ENCODE results near the gene PDE3B.
"Not testable (repeated sequence)": the region's sequence is repeated elsewhere in the genome, so short reads cannot be mapped to it uniquely, and the experiment has no call there.

Gene PDE3B

DNA sequence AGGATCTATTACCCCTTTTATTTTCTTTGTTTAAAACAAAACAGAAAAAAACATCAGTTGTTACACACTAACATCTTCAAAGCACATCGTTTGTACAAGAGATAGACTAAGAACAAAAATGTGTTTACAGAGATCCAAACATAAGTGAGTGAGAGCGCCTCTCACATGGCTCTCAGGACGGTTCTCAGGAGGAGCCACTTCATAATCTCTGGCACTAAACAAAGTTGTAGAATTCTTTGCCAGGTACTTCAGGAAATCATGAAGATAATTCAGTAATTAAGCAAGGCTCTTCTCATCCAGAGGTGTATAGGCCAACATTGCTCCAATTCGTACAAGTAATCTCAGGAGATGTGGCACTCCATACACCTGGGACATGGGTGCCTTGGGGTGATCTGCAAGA lies 29.8 kb downstream of the PDE3B start:
- no peak for DNase-seq
- intact Hi-C loops (cut with DNase I): no loop called here

DNA sequence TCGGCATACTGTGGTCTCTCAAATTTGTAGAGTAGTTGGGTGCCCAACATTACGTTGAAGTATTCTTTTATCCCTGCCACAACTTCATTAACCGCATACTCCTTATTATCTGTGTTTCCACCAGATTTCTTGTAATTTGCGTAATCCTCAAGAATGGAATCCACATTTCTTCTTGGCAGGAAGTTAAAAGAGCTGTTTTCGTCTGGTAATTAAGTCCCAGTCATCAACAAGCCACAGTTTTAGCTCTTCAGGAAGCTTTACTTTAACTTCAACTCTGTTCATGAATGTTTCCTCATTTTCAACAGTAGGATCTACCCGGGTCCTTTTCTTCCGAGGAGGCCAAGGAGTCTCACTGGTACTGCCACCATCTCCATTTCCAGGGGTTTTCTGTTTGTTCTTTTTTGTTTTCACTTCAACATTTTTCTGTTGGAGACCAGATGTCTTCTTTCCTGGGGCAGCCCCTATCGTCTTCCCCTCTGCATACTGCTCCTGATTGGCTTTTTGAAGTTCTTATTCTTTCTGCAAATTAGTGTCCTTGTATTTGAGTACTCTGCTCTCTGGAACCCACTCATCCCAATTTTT lies 30.3 kb downstream of the PDE3B start:
- intact Hi-C loops (cut with DNase I): no loop called here
- no peak for DNase-seq

DNA sequence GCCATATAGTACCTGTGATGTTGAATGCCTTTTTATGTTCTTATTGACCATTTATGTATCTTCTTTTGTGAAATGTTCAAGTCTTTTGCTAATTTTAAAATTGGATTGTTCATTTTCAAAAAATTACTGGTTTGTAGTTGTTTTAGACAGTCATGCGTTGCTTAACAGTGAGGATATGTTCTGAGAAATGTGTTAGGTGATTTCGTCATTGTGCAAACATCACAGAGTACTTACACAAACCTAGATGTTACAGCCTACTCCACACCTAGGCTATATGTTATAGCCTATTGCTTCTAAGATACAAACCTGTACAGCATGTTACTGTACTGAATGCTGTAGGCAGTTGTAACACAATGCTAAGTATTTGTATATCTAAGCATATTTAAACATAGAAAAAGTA lies 32.5 kb downstream of the PDE3B start:
- intact Hi-C loops (cut with DNase I): no loop called here
- DNase-seq: no peak

DNA sequence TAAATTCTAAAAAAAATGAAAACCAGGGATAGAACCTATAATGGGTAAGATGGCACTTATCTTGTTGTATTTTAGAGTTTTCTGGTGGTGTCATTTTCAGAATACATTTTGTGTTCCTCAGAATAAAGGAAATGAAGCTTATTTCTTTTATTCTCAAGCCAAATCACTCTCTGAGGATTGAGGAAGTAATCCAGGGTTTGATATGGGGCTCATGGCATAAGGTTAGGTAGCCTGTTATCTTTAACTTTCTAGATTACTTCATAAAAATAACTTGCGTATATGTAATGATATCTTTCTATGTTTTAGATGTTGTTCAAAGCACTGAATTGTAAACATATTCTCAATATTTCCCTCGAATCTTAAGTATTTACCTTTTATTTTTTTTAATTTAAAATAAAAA lies 33.5 kb downstream of the PDE3B start:
- DNase-seq: no peak
- intact Hi-C loops (cut with DNase I): no loop called here

DNA sequence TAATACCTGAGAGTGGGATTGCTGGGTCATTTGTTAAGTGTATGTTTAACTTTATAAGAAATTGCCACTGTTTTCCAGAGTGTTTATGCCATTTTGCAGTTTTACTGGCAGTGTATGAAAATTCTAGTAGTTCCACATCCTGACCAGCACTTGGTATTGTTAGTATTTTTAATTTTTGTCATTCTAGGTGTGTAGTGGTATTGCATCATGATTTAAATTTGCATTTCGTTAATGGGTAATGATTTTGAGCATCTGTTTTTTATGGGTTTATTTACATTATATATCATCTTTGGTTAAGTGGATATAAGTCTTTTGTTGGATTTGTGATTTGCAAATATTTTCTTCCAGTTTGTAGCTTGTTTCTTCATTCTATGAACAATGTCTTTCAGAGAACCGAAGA lies 34.7 kb downstream of the PDE3B start:
- intact Hi-C loops (cut with DNase I): no loop called here
- DNase-seq: no peak

DNA sequence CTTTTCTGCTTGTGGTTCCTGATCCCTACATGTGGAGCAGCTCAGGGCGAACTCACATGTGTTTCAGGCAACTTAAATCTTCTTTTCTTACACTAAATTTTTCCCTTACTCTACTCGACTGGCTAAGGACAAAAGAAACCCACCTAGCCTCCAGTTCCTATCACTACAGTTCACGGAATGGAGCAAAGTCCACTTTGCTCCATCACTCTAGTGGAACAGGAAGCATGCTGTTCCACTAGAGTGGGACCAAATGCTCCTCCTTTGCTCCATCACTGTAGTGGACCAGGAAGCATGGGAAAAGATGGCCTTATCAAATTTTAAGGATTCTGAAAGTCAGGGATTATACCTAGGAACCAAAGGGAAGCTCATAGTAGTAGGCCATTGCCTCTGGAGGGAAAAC lies 36.1 kb downstream of the PDE3B start:
- DNase-seq: no peak
- intact Hi-C loops (cut with DNase I): no loop called here

DNA sequence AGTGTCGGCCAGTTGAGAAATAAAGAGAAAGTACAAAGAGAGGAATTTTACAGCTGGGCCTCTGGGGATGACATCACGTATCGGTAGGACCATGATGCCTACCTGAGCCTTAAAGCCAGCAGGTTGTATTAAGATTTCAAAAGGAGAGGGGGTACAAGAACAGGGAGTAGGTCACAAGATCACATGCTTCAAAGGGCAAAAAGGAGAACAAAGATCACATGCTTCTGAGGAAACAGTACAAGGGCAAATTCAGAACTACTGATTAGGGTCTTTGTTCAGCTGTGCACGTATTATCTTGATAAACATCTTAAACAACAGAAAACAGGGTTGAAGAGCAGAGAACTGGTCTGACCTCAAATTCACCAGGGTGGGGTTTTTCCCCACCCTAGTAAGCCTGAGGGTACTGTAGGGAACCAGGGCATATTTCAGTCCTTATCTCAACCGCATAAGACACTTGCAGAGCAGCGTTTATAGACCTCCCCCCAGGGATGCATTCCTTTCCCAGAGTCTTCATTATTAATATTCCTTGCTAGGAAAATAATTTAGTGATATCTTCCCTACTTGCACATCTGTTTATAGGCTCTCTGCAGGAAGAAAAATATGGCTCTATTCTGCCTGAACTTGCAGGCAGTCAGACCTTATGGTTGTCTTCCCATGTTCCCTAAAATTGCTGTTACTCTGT lies 40.8 kb downstream of the PDE3B start:
- intact Hi-C loops (cut with DNase I); DNase-seq: not testable (repeated sequence)

DNA sequence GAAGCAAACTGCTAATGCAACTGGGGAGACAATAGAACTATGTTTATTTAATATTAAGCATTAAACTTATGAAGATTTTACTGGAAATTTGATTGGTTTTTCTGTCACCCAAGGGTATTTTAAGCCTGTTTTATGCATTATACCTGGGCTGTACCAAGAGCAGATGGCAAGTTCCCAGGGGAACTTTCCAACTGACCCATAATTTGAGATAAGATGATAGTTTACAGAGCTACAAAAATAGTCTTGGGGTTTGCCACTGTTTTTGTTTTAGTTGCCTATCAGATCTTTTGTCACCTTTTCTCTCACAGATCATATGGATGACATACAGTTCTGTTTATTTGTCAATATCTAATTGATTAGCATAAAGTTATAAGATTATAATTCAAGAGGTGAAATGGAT lies 43.9 kb downstream of the PDE3B start:
- DNase-seq: no peak
- intact Hi-C loops (cut with DNase I): no loop called here

DNA sequence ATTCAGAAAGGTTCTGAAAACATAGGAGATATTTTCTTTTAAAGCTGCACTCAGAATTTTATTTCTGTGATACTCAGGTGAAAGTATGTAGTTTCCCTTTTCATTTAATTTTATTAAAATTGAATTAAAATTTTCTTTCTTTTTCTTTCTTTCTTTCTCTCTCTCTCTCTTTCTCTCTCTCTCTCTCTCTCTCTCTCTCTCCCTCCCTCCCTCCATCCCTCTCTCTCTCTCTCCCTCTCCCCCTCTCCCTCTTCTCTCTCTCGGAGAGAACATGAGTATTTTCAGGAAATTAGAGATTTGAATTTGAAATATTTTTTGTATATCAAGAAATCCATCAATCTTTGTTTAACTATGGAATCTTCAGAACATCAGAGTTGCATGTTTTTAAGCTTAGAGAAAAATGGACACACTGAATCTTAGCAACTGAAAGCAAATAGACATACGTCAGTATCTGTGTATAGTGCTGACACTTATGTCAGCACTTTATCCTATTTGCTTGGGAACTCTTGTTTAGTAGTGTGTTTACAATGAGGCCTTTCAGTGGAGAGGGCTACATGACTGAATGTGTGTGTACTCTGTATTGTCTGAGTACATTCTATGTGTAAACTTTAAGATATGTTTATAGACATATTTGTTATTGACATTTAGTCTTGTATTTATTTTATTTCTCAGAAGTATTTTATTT lies 44.5 kb downstream of the PDE3B start:
- intact Hi-C loops (cut with DNase I): no loop called here
- no peak for DNase-seq

DNA sequence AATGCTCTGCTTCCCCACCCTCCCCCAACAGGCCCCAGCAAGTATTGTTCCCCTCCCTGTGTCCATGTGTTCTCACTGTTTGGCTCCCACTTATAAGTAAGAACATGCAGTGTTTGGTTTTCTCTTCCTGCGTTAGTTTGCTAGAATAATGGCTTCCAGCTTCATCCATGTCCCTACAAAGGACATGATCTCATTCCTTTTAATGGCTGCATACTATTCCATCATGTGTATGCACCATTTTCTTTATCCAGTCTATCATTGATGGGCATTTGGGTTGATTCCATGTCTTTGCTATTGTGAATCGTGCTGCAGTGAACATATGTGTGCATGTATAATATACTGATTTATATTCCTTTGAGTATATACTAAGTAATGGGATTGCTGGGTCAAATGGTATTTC lies 52.1 kb downstream of the PDE3B start:
- intact Hi-C loops (cut with DNase I): not testable (repeated sequence)

DNA sequence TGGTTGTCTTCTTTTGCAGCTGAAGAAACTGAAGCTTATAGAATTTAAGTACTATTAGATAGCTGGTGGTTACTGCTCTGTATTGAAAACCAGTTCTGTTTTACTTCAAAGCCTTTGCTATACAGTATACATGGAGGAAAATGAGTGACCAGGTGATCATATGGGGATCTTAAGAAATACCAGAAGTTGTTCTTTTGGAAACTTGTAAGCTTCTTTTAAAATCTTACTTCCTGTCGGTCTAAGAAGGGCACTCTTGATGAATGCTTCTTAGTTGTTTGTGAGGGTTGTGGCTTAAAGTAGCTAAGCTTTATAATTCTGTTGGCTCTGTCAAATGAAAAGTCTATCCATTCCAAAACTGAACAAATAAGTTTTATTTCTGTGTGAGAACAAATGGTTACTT lies 55.2 kb downstream of the PDE3B start:
- intact Hi-C loops (cut with DNase I): no loop called here
- no peak for DNase-seq

More for the DNA sequence above, 52.1 kb downstream of the PDE3B start:
- not testable (repeated sequence) for DNase-seq

DNA sequence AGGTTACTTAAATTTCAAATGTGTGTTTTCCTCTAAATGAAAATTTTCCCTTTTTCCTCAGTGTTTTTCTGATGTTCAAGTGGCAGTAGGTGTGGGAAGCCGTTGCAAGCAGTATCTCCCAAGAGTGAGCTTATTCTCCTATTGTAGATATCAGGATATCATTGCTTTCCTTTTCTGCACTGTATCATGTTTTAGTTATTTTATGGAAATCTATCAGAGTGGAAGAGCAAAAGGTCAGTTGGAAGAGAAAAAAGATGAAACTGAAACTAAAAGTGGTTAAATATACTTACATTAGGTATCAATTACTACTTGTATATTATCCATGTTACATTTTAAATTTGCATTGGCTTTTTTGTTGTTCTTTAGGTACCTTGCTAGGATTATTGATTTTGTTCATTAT lies 57.0 kb downstream of the PDE3B start:
- DNase-seq: no peak
- intact Hi-C loops (cut with DNase I): loop anchor here (10.0 kb wide), 1 partner anchor 56 kb away; the partner anchor contains the start of gene PDE3B

DNA sequence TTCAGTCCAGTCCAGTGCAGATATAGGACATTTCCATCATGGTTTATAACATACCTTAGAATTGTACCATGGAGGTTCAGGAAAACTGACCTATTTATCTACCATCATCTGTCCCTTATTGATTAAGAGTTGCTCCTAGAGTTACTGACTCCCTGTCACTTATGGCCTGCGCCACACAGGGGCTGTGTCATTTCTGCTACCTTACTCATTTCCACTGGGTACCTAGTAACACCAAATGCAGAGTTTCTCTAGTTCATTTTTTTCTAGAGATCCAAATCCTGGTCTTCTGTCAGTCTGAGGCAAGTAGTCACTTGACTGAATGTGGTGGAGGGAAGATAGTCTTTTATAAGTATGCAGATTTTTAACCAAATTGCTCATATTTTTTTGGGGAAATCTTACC lies 59.2 kb downstream of the PDE3B start:
- no peak for DNase-seq
- intact Hi-C loops (cut with DNase I): loop anchor here (10.0 kb wide), 1 partner anchor 58 kb away; the partner anchor contains the start of gene PDE3B

DNA sequence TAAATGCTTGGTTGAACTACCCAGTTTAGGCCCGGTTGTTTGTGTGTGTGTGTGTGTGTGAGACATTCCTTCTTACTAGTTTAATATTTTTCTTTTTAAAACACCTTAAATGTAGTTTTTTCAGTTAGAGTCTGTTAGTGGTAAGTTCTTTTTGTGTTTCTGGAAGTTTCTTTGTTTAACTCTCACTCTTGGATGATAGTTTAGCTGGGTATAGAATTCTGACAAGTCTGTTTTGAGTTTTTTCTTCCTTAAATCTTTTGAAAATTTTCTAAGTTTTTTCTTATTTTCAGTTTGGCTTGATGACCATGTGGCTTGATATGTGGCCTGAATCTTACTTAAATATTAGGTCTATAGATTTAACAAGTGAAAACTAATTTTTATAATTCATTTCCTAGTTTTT lies 60.1 kb downstream of the PDE3B start:
- intact Hi-C loops (cut with DNase I): loop anchor here (10.0 kb wide), 1 partner anchor 59 kb away; the partner anchor contains the start of gene PDE3B
- DNase-seq: no peak

DNA sequence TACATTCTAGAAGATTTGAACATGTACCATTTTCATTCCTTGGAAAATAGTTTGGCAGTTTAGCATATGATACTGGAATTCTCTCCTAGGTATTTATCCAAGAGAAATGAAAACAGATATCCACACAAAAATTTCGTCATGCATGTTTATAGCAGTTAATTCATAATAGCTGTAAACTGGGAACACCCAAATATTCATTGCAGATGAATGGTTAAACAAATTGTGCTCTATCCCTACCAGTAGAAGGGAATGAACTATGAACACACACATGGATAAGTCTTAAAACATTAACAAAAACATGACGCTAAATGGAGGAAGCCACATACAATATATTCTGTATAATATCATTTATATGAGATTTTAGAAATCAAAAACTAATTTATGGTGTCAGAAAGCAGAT lies 61.5 kb downstream of the PDE3B start:
- intact Hi-C loops (cut with DNase I): loop anchor here (10.0 kb wide), 1 partner anchor 60 kb away; the partner anchor contains the start of gene PDE3B
- DNase-seq: no peak

DNA sequence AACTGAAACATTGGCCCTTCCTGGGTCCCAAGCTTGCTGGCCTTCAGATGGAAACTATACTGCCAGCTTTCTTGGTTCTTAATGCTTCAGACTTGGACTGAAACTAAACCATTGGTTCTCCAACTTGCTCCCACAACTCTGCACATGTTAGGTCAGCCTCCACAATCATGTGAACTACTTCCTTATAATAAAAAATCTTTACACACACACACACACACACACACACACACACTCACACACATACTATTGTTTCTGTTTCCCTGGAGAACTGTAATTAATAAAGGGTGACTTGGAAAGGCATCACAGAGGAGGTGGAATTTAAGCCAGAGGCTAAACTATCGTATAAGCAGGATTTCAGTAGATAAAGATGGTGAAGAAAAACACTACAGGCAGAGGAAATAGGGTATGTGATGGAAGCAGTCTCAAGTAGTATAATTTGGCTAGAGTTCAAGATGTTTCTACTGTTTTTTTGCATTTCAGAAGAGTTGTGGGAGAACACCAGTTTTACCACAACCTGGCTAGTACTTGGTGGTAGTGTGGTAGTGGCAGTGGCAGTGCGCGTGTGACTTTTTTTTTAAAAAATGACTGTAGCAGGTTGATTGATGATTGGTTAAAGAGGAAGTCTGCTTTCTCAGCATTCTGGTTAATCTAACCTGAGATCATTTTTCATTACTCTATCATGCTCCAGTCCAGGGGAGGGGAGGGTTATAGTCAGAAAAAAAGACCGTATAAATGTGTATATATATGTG lies 70.1 kb downstream of the PDE3B start:
- no peak for DNase-seq

DNA sequence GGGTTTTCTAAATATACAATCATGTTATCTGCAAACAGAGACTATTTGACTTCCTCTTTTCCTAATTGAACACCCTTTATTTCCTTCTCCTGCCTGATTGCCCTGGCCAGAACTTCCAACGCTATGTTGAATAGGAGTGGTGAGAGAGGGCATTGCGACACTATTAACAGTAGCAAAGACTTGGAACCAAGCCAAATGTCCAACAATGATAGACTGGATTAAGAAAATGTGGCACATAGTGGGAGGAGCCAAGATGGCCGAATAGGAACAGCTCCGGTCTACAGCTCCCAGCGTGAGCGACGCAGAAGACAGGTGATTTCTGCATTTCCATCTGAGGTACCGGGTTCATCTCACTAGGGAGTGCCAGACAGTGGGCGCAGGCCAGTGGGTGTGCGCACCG lies 72.1 kb downstream of the PDE3B start:
- intact Hi-C loops (cut with DNase I); DNase-seq: not testable (repeated sequence)

More for the DNA sequence above, 70.1 kb downstream of the PDE3B start:
- intact Hi-C loops (cut with DNase I): no loop called here

DNA sequence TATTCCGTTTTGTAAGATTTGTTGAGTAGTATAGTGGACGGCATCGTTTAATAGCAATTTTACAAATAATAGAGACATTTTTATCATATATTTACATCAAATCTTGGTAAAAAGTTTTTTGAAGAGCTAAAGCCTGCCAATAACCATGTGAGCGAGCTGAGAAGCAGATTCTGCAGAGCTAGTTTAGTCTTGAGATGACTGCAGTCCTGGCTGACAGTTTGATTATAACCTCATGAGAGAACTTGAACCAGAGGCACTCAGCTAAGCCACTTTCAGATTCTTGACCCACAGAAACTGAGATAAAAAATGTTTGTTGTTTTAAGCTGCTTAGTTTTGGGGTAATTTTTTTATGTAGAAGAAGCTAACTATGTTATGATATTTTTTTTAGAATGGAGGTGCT lies 78.9 kb downstream of the PDE3B start:
- intact Hi-C loops (cut with DNase I): no loop called here
- no peak for DNase-seq

DNA sequence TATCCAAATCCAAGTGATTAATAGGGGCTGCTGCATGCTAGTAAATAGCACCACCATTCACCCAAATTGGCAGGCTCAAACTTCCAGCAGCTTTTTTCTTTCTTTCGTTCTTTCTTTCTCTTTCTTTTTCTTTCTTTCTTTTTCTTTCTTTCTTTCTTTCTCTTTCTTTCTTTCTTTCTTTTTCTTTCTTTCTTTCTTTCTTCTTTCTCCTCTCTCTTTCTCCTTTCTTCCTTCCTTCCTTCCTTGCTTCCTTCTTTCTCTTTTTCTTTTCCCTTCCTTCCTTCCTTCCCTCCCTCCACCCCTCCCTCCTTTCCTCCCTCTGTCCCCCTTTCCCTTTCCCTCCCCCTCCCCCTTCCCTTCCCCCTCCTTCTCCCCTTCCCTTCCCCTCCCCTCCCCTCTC lies 81.5 kb downstream of the PDE3B start:
- intact Hi-C loops (cut with DNase I): no loop called here
- DNase-seq: no peak

DNA sequence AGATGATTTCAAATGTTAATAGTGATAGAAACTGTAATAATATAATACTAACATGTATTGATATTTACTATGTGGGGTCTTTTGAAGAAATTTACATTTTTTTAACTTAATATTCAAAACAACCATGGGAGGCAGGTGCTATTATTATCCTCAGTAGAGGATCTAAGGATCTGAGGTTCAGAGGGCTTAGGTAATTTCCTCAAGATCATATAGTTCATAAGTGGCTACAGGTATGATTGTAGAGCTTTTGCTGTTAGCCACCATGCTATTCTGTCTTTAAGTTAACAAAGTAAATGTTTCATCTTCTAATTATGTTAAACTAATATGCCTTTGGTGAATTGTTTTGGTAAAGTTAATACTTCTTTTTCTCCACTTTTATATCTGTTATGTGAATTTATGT lies 83.6 kb downstream of the PDE3B start:
- intact Hi-C loops (cut with DNase I): no loop called here
- no peak for DNase-seq

DNA sequence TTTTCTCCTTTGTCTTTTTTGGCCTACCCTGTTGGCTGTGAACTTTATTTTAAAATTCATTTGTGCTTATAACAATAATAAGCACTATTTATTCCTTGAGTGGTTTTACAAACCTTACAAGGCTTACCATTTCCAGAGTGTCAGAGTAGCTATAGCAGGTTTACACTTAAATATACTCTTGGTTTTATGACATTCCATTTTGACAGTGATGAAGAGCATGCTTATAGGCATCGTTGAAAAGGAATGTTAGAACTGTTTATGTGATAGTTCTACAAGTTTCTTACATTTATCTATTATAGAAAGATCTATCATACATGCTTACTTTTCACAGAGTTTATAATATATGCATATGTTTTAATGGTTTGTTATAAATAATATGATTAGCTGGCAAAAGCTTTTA lies 84.1 kb downstream of the PDE3B start:
- no peak for DNase-seq
- intact Hi-C loops (cut with DNase I): no loop called here
